Measurements from ENCODE around the gene PATZ1. TPM values are rescaled to one million over a fixed set of nuclear protein-coding genes. Genes with fewer than 3 reads are reported as not detected.

The PATZ1 gene
- total RNA-seq, 2 experiments from 2014 or later: 49.2 to 53.4 TPM

DNA sequence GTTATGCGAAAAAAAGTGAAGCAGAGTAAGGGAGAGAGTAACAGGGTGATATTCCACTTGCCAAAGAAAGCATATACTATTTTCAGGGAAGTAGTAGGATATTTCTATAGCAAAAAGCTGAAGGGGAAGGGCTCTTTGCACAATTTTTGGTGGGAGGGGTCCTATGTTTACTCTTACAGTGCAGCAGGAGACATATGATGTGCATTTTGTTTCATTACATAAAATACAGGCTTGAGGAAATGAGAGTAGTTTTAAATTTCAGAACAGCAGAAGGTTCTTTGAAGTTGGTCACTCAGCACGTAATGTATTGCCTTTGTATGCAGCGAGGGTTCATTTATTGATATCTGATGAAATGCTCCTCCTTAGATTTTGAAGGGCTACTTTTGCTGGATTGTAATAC, 50.8 kb downstream of the PATZ1 start:
- H3K27ac ChIP-seq (ENCODE audit: low read depth, low read length, poor library complexity, severe bottlenecking): no peak overlapping the region
- no peaks in the 10 kb centered on the region for H3K9me2 ChIP-seq (ENCODE audit: insufficient read depth, low read length)
- H3K36me3 ChIP-seq (ENCODE audit: insufficient read depth, low read length): no peaks in the 10 kb centered on the region
- H3K4me3 ChIP-seq (ENCODE audit: low read depth, low read length, poor library complexity, severe bottlenecking): peak overlapping the region; percentile 32
- no peaks in the 10 kb centered on the region for H4K20me1 ChIP-seq (ENCODE audit: insufficient read depth, low read length)
- TF ChIP-seq, protein P1, sequence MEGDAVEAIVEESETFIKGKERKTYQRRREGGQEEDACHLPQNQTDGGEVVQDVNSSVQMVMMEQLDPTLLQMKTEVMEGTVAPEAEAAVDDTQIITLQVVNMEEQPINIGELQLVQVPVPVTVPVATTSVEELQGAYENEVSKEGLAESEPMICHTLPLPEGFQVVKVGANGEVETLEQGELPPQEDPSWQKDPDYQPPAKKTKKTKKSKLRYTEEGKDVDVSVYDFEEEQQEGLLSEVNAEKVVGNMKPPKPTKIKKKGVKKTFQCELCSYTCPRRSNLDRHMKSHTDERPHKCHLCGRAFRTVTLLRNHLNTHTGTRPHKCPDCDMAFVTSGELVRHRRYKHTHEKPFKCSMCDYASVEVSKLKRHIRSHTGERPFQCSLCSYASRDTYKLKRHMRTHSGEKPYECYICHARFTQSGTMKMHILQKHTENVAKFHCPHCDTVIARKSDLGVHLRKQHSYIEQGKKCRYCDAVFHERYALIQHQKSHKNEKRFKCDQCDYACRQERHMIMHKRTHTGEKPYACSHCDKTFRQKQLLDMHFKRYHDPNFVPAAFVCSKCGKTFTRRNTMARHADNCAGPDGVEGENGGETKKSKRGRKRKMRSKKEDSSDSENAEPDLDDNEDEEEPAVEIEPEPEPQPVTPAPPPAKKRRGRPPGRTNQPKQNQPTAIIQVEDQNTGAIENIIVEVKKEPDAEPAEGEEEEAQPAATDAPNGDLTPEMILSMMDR (conservative IDR thresholded peaks at IDR 0.05; ENCODE audit: low read length): no peak
- no peak for TF ChIP-seq EZH2phosphoT487 (IDR thresholded peaks at IDR 0.05; ENCODE audit: borderline replicate concordance, low read depth, low read length)
- H3K79me2 ChIP-seq (ENCODE audit: insufficient read depth, low read depth, low read length): peaks cover 5% of the 10 kb centered on the region; the same call in 1 of the 2 replicates
- peaks cover 33% of the 10 kb centered on the region for H3K4me1 ChIP-seq (ENCODE audit: insufficient read depth, low read length, poor library complexity, severe bottlenecking)
- peak overlapping the region; percentile 40; the same call in 1 of the 2 replicates for H2AFZ ChIP-seq (ENCODE audit: low read length)
- intact Hi-C loops (cut with micrococcal nuclease; ENCODE audit: unreplicated experiment): no loop called here
- H3K9me3 ChIP-seq (ENCODE audit: low read length): 0 out of 2 replicates have a peak, but pooled peaks cover 5% of the 10 kb centered on the region
- no peak for DNase-seq (ENCODE audit: low spot score)
- H3K4me2 ChIP-seq (ENCODE audit: low read length): peak overlapping the region; percentile 55
- ChIA-PET CTCF (ENCODE audit: unreplicated experiment) (no interaction called here), POLR2A (interaction anchor here (0.7 kb wide), 1 partner anchor 213 kb away, joined by 3 read pairs; no protein-coding TSS in a partner anchor)
- BruUV-seq (replicated peaks): no TSS peak

DNA sequence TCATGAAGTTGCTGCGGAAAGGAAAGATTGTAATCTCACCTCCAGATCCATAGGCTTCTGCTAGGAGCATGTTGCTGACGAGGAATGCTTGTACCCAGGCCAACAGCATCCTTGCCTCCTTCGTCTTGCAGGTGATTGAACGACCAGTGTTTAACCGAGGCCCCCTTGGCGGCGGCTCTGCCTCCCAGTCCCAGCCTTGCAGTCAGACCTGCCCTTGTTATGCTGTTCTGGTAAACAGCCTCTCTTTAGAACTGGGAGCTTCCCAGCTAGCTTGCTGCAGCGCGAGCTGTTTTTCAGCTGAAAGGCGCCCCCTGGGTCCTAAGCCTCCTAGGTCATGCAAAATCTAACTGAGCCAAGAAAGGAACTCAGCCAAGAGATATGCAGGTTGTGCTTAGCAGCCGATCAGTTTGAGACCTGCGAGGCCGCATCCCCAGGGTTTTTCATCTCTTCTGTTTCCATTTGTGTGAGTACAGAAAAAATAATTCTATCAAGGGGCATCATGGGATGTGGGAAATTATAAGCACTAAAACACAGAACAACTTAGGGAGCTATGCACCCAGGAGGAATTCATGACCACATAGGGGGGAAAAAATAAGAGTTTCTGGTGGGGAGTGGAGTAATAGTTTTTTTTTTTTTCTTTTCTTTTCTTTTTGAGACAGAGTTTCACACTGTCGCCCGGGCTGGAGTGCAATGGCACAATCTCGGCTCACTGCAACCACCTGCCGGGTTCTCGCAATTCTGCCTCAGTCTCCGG, 53.7 kb downstream of the PATZ1 start, which contains the start of gene PIK3IP1:
TSS of gene PIK3IP1 (minus strand) at position 253 of the 754 bp plus-strand sequence. CDS start at position 109, 144 bp downstream.
- H3K9me2 ChIP-seq (ENCODE audit: insufficient read depth, low read length): no peaks in the 10 kb centered on the region
- CTCF ChIA-PET (ENCODE audit: unreplicated experiment): interaction anchor here (0.9 to 1.1 kb wide), 2 partner anchors 21 to 868 kb away, joined by 3 to 4 read pairs; no protein-coding TSS in a partner anchor
- H2AFZ ChIP-seq (ENCODE audit: low read length): peak within 1 kb of the TSS; percentile 29; the same call in 1 of the 2 replicates
- no peaks in the 10 kb centered on the region for H3K36me3 ChIP-seq (ENCODE audit: insufficient read depth, low read length)
- intact Hi-C loops (cut with micrococcal nuclease; ENCODE audit: unreplicated experiment): loop anchor here (1.0 to 5.0 kb wide), 6 partner anchors 21 to 855 kb away; partner anchors contain the start of gene LIMK2
- peak; percentile 94 for DNase-seq (ENCODE audit: low spot score)
- peak within 1 kb of the TSS; percentile 72 for H3K4me3 ChIP-seq (ENCODE audit: low read depth, low read length, poor library complexity, severe bottlenecking)
- TF ChIP-seq, protein P1 (conservative IDR thresholded peaks at IDR 0.05; ENCODE audit: low read length): peak; percentile 71
- TF ChIP-seq EZH2phosphoT487 (IDR thresholded peaks at IDR 0.05; ENCODE audit: borderline replicate concordance, low read depth, low read length): no peak
- peak within 1 kb of the TSS; percentile 99 for H3K4me2 ChIP-seq (ENCODE audit: low read length)
- POLR2A ChIA-PET: interaction anchor here (0.6 to 4.9 kb wide), 4 partner anchors 9 to 104 kb away, joined by 3 to 18 read pairs (median 3); no protein-coding TSS in a partner anchor
- no peaks in the 10 kb centered on the region for H4K20me1 ChIP-seq (ENCODE audit: insufficient read depth, low read length)
- H3K79me2 ChIP-seq (ENCODE audit: insufficient read depth, low read depth, low read length): peaks cover 19% of the 10 kb centered on the region; the same call in 1 of the 2 replicates
- 0 out of 2 replicates have a peak, but pooled peaks cover 5% of the 10 kb centered on the region for H3K9me3 ChIP-seq (ENCODE audit: low read length)
- peaks cover 60% of the 10 kb centered on the region for H3K4me1 ChIP-seq (ENCODE audit: insufficient read depth, low read length, poor library complexity, severe bottlenecking)
- no TSS peak for BruUV-seq (replicated peaks)
- H3K27ac ChIP-seq (ENCODE audit: low read depth, low read length, poor library complexity, severe bottlenecking): peak within 1 kb of the TSS; percentile 88

Data from OCI-LY7 (cell line).